ENCODE measurements around the gene SPAG7. TPM values are rescaled to one million over a fixed set of nuclear protein-coding genes. Genes with fewer than 3 reads are reported as not detected.

SPAG7 gene
- total and polyA plus RNA-seq, 5 donors, result 106 to 164 (median 121) TPM

- no peak for ATAC-seq
- no peaks in the 10 kb centered on the region for H3K27me3 ChIP-seq (ENCODE audit: control insufficient read depth, insufficient read depth)
- no peaks in the 10 kb centered on the region for H3K9me3 ChIP-seq (ENCODE audit: control insufficient read depth, low read length)
- peak in 2 of 3 donors; percentile 36 to 67 for DNase-seq
- no peak overlapping the region for H3K4me3 ChIP-seq (ENCODE audit: low read length)
- 41% methylated on average over 3 of the region's 3 CpGs for WGBS
- H3K4me1 ChIP-seq (ENCODE audit: control insufficient read depth, insufficient read depth, low read length), result peaks cover 7% of the 10 kb centered on the region
- no peak overlapping the region for H3K27ac ChIP-seq (ENCODE audit: low read length)
- intact Hi-C loops (cut with DNase I), result loop anchor here in 1 of 4 donors (5.0 kb wide), 1 partner anchor 37 kb away; no protein-coding TSS in a partner anchor
Observed at GRCh38 chr17:4944163-4944553, 23.5 kb downstream of the SPAG7 start.

- peaks cover 11% of the 10 kb centered on the region for H3K4me1 ChIP-seq (ENCODE audit: control insufficient read depth, insufficient read depth, low read length)
- intact Hi-C loops (cut with DNase I), result loop anchor here in 1 of 4 donors (5.0 kb wide), 1 partner anchor 36 kb away; no protein-coding TSS in a partner anchor
- no peak for ATAC-seq
Observed at GRCh38 chr17:4942760-4943508, 24.7 kb downstream of the SPAG7 start.

GRCh38 chr17:4941319-4941610 is 26.4 kb downstream of the SPAG7 start:
- 45% methylated on average over 4 of the region's 4 CpGs for WGBS
- intact Hi-C loops (cut with DNase I), result loop anchor here in 1 of 4 donors (5.0 kb wide), 1 partner anchor 34 kb away; no protein-coding TSS in a partner anchor
- no peaks in the 10 kb centered on the region for H3K27me3 ChIP-seq (ENCODE audit: control insufficient read depth, insufficient read depth)
- ATAC-seq (no peak), DNase-seq (no peak)
- no peak overlapping the region for H3K27ac ChIP-seq (ENCODE audit: low read length)
- H3K4me3 ChIP-seq (ENCODE audit: low read length), result peak overlapping the region; percentile 84
- H3K4me1 ChIP-seq (ENCODE audit: control insufficient read depth, insufficient read depth, low read length), result peaks cover 11% of the 10 kb centered on the region
- no peaks in the 10 kb centered on the region for H3K9me3 ChIP-seq (ENCODE audit: control insufficient read depth, low read length)

More at GRCh38 chr17:4942760-4943508, 24.7 kb downstream of the SPAG7 start:
- Histone ChIP-seq H3K27me3 (ENCODE audit: control insufficient read depth, insufficient read depth) (no peaks in the 10 kb centered on the region), H3K27ac (ENCODE audit: low read length) (no peak overlapping the region), H3K4me3 (ENCODE audit: low read length) (no peak overlapping the region), H3K9me3 (ENCODE audit: control insufficient read depth, low read length) (no peaks in the 10 kb centered on the region)
- WGBS, result 63% methylated on average over 13 of the region's 13 CpGs
- peak in 1 of 3 donors; percentile 43 for DNase-seq

- intact Hi-C loops (cut with DNase I), result loop anchor here in 1 of 4 donors (5.0 kb wide), 1 partner anchor 33 kb away; no protein-coding TSS in a partner anchor
Observed at GRCh38 chr17:4940555-4941318, 26.9 kb downstream of the SPAG7 start.

GRCh38 chr17:4939796-4940554 is 27.6 kb downstream of the SPAG7 start, which contains the start of the genes RNF167 and SLC25A11:
Gene RNF167, plus strand, starts transcription at chr17:4940268. Its CDS starts 642 bp downstream, at chr17:4940910.
Gene SLC25A11, minus strand, starts transcription at chr17:4940046. Its CDS starts 136 bp downstream, at chr17:4939910.
- DNase-seq, result peak; percentile 96 to 97 (median 97)
- whole genome bisulfite sequencing, result under 1% methylated on average over 72 of the region's 72 CpGs
- Histone ChIP-seq H3K27me3 (ENCODE audit: control insufficient read depth, insufficient read depth) (no peaks in the 10 kb centered on the region), H3K4me1 (ENCODE audit: control insufficient read depth, insufficient read depth, low read length) (peaks cover 7% of the 10 kb centered on the region), H3K4me3 (ENCODE audit: low read length) (peak within 1 kb of the TSS; percentile 84), H3K9me3 (ENCODE audit: control insufficient read depth, low read length) (no peaks in the 10 kb centered on the region), H3K27ac (ENCODE audit: low read length) (peak within 1 kb of the TSS; percentile 98)
- ATAC-seq, result peak; percentile 92 to 94
- intact Hi-C loops (cut with DNase I), result loop anchor here in 2 of 4 donors (5.0 to 10.0 kb wide), 2 partner anchors 33 to 45 kb away; partner anchors contain the start of gene CAMTA2 (in 1 of the 2)

More at GRCh38 chr17:4940555-4941318, 26.9 kb downstream of the SPAG7 start:
- peak overlapping the region; percentile 84 for H3K4me3 ChIP-seq (ENCODE audit: low read length)
- H3K27ac ChIP-seq (ENCODE audit: low read length), result peak overlapping the region; percentile 98
- peaks cover 11% of the 10 kb centered on the region for H3K4me1 ChIP-seq (ENCODE audit: control insufficient read depth, insufficient read depth, low read length)
- H3K27me3 ChIP-seq (ENCODE audit: control insufficient read depth, insufficient read depth), result no peaks in the 10 kb centered on the region
- DNase-seq (peak; percentile 62 to 91 (median 80)), ATAC-seq (peak; percentile 74)
- 2% methylated on average over 29 of the region's 29 CpGs for WGBS
- no peaks in the 10 kb centered on the region for H3K9me3 ChIP-seq (ENCODE audit: control insufficient read depth, low read length)

GRCh38 chr17:4939546-4939795 is 28.1 kb downstream of the SPAG7 start:
- Histone ChIP-seq H3K27ac (ENCODE audit: low read length) (peak overlapping the region; percentile 98), H3K9me3 (ENCODE audit: control insufficient read depth, low read length) (no peaks in the 10 kb centered on the region), H3K27me3 (ENCODE audit: control insufficient read depth, insufficient read depth) (no peaks in the 10 kb centered on the region), H3K4me1 (ENCODE audit: control insufficient read depth, insufficient read depth, low read length) (peaks cover 6% of the 10 kb centered on the region), H3K4me3 (ENCODE audit: low read length) (peak overlapping the region; percentile 84)
- DNase-seq (peak in 1 of 3 donors; percentile 71), ATAC-seq (peak in 1 of 2 donors; percentile 4)
- WGBS, result 1% methylated on average over 16 of the region's 16 CpGs
- intact Hi-C loops (cut with DNase I), result loop anchor here in 1 of 4 donors (10.0 kb wide), 1 partner anchor 45 kb away; the partner anchor contains the start of gene CAMTA2

- intact Hi-C loops (cut with DNase I), result loop anchor here in 1 of 4 donors (10.0 kb wide), 1 partner anchor 46 kb away; the partner anchor contains the start of gene CAMTA2
- 44% methylated on average over 19 of the region's 19 CpGs for WGBS
- peaks cover 10% of the 10 kb centered on the region for H3K4me1 ChIP-seq (ENCODE audit: control insufficient read depth, insufficient read depth, low read length)
- ATAC-seq (no peak), DNase-seq (peak in 2 of 3 donors; percentile 63)
- H3K27ac ChIP-seq (ENCODE audit: low read length), result peak overlapping the region; percentile 98
- peak overlapping the region; percentile 84 for H3K4me3 ChIP-seq (ENCODE audit: low read length)
- H3K27me3 ChIP-seq (ENCODE audit: control insufficient read depth, insufficient read depth), result no peaks in the 10 kb centered on the region
- H3K9me3 ChIP-seq (ENCODE audit: control insufficient read depth, low read length), result no peaks in the 10 kb centered on the region
Observed at GRCh38 chr17:4938688-4939545, 28.7 kb downstream of the SPAG7 start.

- no peaks in the 10 kb centered on the region for H3K9me3 ChIP-seq (ENCODE audit: control insufficient read depth, low read length)
- H3K27me3 ChIP-seq (ENCODE audit: control insufficient read depth, insufficient read depth), result no peaks in the 10 kb centered on the region
- ATAC-seq (no peak), DNase-seq (peak in 2 of 3 donors; percentile 55 to 67)
- WGBS, result 85% methylated on average over 11 of the region's 11 CpGs
- peaks cover 11% of the 10 kb centered on the region for H3K4me1 ChIP-seq (ENCODE audit: control insufficient read depth, insufficient read depth, low read length)
- intact Hi-C loops (cut with DNase I), result loop anchor here in 1 of 4 donors (10.0 kb wide), 1 partner anchor 47 kb away; the partner anchor contains the start of gene CAMTA2
- H3K4me3 ChIP-seq (ENCODE audit: low read length), result no peak overlapping the region
- H3K27ac ChIP-seq (ENCODE audit: low read length), result no peak overlapping the region
Observed at GRCh38 chr17:4938069-4938491, 29.5 kb downstream of the SPAG7 start.

- H3K27ac ChIP-seq (ENCODE audit: low read length), result no peak overlapping the region
- WGBS, result 90% methylated on average over 16 of the region's 16 CpGs
- H3K4me3 ChIP-seq (ENCODE audit: low read length), result no peak overlapping the region
- peaks cover 11% of the 10 kb centered on the region for H3K4me1 ChIP-seq (ENCODE audit: control insufficient read depth, insufficient read depth, low read length)
- ATAC-seq (no peak), DNase-seq (no peak)
- H3K9me3 ChIP-seq (ENCODE audit: control insufficient read depth, low read length), result no peaks in the 10 kb centered on the region
- no peaks in the 10 kb centered on the region for H3K27me3 ChIP-seq (ENCODE audit: control insufficient read depth, insufficient read depth)
- intact Hi-C loops (cut with DNase I), result loop anchor here in 1 of 4 donors (10.0 kb wide), 1 partner anchor 47 kb away; the partner anchor contains the start of gene CAMTA2
Observed at GRCh38 chr17:4937553-4937952, 30.1 kb downstream of the SPAG7 start.
